GM12892 (cell line): ENCODE measurements around the gene KIFC3.

ENCODE experiments used
- POLR2A ChIP-seq: IDR thresholded peaks from 2 replicates; pipeline ENCODE4 v1.6.1; 2011; ENCODE audit warnings: low read depth, low read length, control low read depth
- POLR2AphosphoS5 ChIP-seq: IDR thresholded peaks from 2 replicates; pipeline ENCODE4 v1.6.1; 2011; ENCODE audit warnings: low read depth, low read length, control low read depth

DNA sequence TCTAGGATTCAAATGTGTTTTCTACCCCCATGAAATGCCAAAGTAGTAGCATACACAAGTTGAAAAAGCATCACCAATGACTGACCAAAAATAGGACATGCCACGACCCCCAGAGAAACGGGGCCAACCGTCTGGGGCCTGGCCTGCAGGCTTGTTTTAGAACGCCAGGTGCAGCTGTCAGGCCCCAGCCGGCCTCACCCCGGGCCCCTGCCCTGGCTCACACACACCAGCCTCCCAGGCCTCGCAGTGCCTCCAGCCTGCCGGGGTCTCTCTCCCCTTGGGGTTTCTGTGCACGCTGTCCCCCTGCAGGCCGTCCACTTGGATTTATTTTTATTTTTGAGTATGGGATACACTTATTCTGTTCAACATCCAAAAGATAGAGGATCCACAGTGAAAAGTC lies 58.8 kb downstream of the KIFC3 start:
- no peak for TF ChIP-seq POLR2A
- TF ChIP-seq POLR2AphosphoS5: no peak
